Uterus (tissue), 4 donors: ENCODE results near the gene CEP85L. TPM values are rescaled to one million over a fixed set of nuclear protein-coding genes. Genes with fewer than 3 reads are reported as not detected.

Source experiments
- DNase-seq, 2 donors: peaks; one replicate each; pipeline ENCODE4 v3.0.0-alpha.2; 2019 to 2020
- H3K27ac ChIP-seq, 2 donors: fragments of 200-600 bp; sonication (generic); 1 replicate in 1 of 2; 2 replicates in 1 of 2; pipeline ENCODE4 v1.5.1; 2016 to 2018
- H3K27me3 ChIP-seq, 2 donors: fragments of 200-600 bp; sonication (generic); one replicate each; pipeline ENCODE4 v1.5.1; 2018 to 2019; ENCODE audit warnings: control low read depth in 1 of 2
- H3K36me3 ChIP-seq, 2 donors: fragments of 200-600 bp; sonication (generic); one replicate each; pipeline ENCODE4 v1.5.1; 2019; ENCODE audit warnings: control low read depth in 1 of 2
- H3K4me1 ChIP-seq, 2 donors: fragments of 200-600 bp; sonication (generic); one replicate each; pipeline ENCODE4 v1.5.1; 2018 to 2019; ENCODE audit warnings: control low read depth in 1 of 2
- H3K4me3 ChIP-seq, 2 donors: fragments of 200-600 bp; sonication (generic); 1 replicate in 1 of 2; 2 replicates in 1 of 2; pipeline ENCODE4 v1.5.1; 2018 to 2019; ENCODE audit warnings: mild to moderate bottlenecking in 1 of 2
- H3K9me3 ChIP-seq, 2 donors: fragments of 200-600 bp; sonication (generic); one replicate each; pipeline ENCODE4 v1.5.1; 2019; ENCODE audit warnings: control low read depth in 1 of 2
- CTCF ChIP-seq, 4 experiments: fragments of 200-600 bp in 2 of 4; fragments of 450-650 bp in 2 of 4; sonication (generic) in 2 of 4; IDR thresholded peaks; one replicate each; pipeline ENCODE4 v1.5.1; 2016 to 2019; ENCODE audit warnings: antibody characterized with exemption in 4 of 4, mild to moderate bottlenecking in 2 of 4, moderate library complexity in 1 of 4
- POLR2A ChIP-seq, 2 donors: fragments of 450-650 bp; IDR thresholded peaks; one replicate each; pipeline ENCODE4 v1.6.1; 2016; ENCODE audit warnings: antibody characterized with exemption in 2 of 2, mild to moderate bottlenecking in 1 of 2, moderate library complexity in 1 of 2
- intact Hi-C: fragments of 100-400 bp; cut with DNase I; formaldehyde crosslinking; loops from one replicate; pipeline ENCODE4 v1.15.1; 2023; ENCODE audit warnings: low total_unique reads
- total RNA-seq, 4 donors: library from RNA; depleted of rRNA in 3 of 4; stranded (reverse); fragments of >200 nt in 3 of 4; gene quantifications; one replicate each; pipeline versions ENCODE4 v1.1.0 to v1.2.4, GENCODE V29; 2014 to 2023
- donor health status: DM: yes; HTN: yes; CAD: no.

The CEP85L gene
- total RNA-seq, 4 donors from 2014 or later = 32.7 to 968 (median 64.4) TPM

- Histone ChIP-seq H3K36me3 (no peaks in the 10 kb centered on the region), H3K4me1 (no peaks in the 10 kb centered on the region), H3K27ac (peak overlapping the region; percentile 72 to 88), H3K9me3 (no peaks in the 10 kb centered on the region), H3K4me3 (peak overlapping the region in 1 of 2 donors; percentile 31), H3K27me3 (no peaks in the 10 kb centered on the region)
- no peak for TF ChIP-seq CTCF (IDR thresholded peaks at IDR 0.05)
- TF ChIP-seq POLR2A (IDR thresholded peaks at IDR 0.05) = no peak
- intact Hi-C loops = no loop called here
- no peak for DNase-seq
Measured at GRCh38 chr6:118546164-118546879, 105.1 kb downstream of the CEP85L start.

- no peaks in the 10 kb centered on the region for H3K36me3 ChIP-seq
- intact Hi-C loops = no loop called here
- TF ChIP-seq POLR2A (IDR thresholded peaks at IDR 0.05) = no peak
- TF ChIP-seq CTCF (IDR thresholded peaks at IDR 0.05) = no peak
- H3K4me1 ChIP-seq = no peaks in the 10 kb centered on the region
- DNase-seq = no peak
- no peaks in the 10 kb centered on the region for H3K27me3 ChIP-seq
- H3K4me3 ChIP-seq = no peak overlapping the region
- H3K27ac ChIP-seq = peak overlapping the region in 1 of 2 donors; percentile 72
- no peaks in the 10 kb centered on the region for H3K9me3 ChIP-seq
Measured at GRCh38 chr6:118544105-118544504, 107.3 kb downstream of the CEP85L start.

- intact Hi-C loops = no loop called here
- no peak for DNase-seq
- Histone ChIP-seq H3K27me3 (no peaks in the 10 kb centered on the region), H3K9me3 (no peaks in the 10 kb centered on the region), H3K36me3 (no peaks in the 10 kb centered on the region), H3K4me1 (no peaks in the 10 kb centered on the region), H3K4me3 (no peak overlapping the region), H3K27ac (peak overlapping the region in 1 of 2 donors; percentile 38)
- TF ChIP-seq CTCF (IDR thresholded peaks at IDR 0.05) (no peak), POLR2A (IDR thresholded peaks at IDR 0.05) (no peak)
Measured at GRCh38 chr6:118542184-118542952, 109.0 kb downstream of the CEP85L start.

- Histone ChIP-seq H3K27me3 (no peaks in the 10 kb centered on the region), H3K4me3 (no peak overlapping the region), H3K36me3 (no peaks in the 10 kb centered on the region), H3K9me3 (no peaks in the 10 kb centered on the region), H3K4me1 (no peaks in the 10 kb centered on the region), H3K27ac (peak overlapping the region in 1 of 2 donors; percentile 35)
- intact Hi-C loops = no loop called here
- TF ChIP-seq POLR2A (IDR thresholded peaks at IDR 0.05) (no peak), CTCF (IDR thresholded peaks at IDR 0.05) (no peak)
- DNase-seq = no peak
Measured at GRCh38 chr6:118537574-118537973, 113.8 kb downstream of the CEP85L start.

- TF ChIP-seq CTCF (IDR thresholded peaks at IDR 0.05) (no peak), POLR2A (IDR thresholded peaks at IDR 0.05) (no peak)
- Histone ChIP-seq H3K4me3 (no peak overlapping the region), H3K4me1 (no peaks in the 10 kb centered on the region), H3K9me3 (no peaks in the 10 kb centered on the region), H3K36me3 (no peaks in the 10 kb centered on the region), H3K27me3 (no peaks in the 10 kb centered on the region), H3K27ac (peak overlapping the region in 1 of 2 donors; percentile 35)
- no peak for DNase-seq
- intact Hi-C loops = no loop called here
Measured at GRCh38 chr6:118536478-118536877, 114.9 kb downstream of the CEP85L start.
